ENCODE measurements around the gene ZGLP1.

DNA sequence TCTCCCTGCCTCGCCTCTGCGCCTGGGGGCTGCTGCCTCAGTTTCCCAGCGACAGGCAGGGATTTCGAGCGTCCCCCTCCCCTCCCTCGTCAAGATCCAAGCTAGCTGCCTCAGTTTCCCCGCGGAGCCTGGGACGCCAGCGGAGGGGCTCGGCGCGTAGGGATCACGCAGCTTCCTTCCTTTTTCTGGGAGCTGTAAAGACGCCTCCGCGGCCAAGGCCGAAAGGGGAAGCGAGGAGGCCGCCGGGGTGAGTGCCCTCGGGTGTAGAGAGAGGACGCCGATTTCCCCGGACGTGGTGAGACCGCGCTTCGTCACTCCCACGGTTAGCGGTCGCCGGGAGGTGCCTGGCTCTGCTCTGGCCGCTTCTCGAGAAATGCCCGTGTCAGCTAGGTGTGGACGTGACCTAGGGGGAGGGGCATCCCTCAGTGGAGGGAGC lies 39.4 kb downstream of the ZGLP1 start:
- TF ChIP-seq CTBP1 (IDR thresholded peaks at IDR 0.05; ENCODE audit: borderline replicate concordance) (no peak), BHLHE40 (IDR thresholded peaks at IDR 0.05; ENCODE audit: borderline replicate concordance) (no peak), NFRKB (IDR thresholded peaks at IDR 0.05) (no peak), HDGF (IDR thresholded peaks at IDR 0.05; ENCODE audit: borderline replicate concordance) (no peak), FOXM1 (IDR thresholded peaks at IDR 0.05; ENCODE audit: borderline replicate concordance) (no peak), FOXA1 (IDR thresholded peaks at IDR 0.05) (no peak), SP1 (IDR thresholded peaks at IDR 0.05) (no peak), TARDBP (IDR thresholded peaks at IDR 0.05) (no peak), FOXK2 (IDR thresholded peaks at IDR 0.05) (no peak), ELF4 (IDR thresholded peaks at IDR 0.05) (no peak), SUZ12 (IDR thresholded peaks at IDR 0.05) (no peak), L3MBTL2 (conservative IDR thresholded peaks at IDR 0.05) (no peak)
- TF ChIP-seq, protein P1, sequence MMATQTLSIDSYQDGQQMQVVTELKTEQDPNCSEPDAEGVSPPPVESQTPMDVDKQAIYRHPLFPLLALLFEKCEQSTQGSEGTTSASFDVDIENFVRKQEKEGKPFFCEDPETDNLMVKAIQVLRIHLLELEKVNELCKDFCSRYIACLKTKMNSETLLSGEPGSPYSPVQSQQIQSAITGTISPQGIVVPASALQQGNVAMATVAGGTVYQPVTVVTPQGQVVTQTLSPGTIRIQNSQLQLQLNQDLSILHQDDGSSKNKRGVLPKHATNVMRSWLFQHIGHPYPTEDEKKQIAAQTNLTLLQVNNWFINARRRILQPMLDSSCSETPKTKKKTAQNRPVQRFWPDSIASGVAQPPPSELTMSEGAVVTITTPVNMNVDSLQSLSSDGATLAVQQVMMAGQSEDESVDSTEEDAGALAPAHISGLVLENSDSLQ (IDR thresholded peaks at IDR 0.05), result no peak

All from HEK293T (cell line).